ENCODE data around the gene ATP6V1F.

DNA sequence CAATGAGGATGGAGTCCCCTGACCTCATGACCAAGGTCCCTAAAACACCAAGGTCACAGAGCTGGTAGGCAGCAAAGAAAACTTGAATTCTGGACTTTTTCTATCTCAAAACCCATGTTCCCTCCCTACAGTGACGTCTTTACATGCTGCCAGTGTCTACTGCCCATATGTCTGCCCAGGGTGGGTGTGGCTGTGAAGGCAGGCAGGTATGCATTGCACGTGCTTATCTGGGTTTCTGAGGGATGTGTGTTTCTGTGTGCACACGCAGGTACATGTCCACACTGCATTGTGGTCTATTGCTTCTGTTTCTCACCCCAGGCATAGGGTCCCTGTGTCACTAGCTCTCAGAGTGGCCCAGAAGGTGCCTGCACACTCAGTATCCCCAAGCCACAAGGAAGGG, 13.5 kb downstream of the ATP6V1F start:
- TF ChIP-seq, protein P1, sequence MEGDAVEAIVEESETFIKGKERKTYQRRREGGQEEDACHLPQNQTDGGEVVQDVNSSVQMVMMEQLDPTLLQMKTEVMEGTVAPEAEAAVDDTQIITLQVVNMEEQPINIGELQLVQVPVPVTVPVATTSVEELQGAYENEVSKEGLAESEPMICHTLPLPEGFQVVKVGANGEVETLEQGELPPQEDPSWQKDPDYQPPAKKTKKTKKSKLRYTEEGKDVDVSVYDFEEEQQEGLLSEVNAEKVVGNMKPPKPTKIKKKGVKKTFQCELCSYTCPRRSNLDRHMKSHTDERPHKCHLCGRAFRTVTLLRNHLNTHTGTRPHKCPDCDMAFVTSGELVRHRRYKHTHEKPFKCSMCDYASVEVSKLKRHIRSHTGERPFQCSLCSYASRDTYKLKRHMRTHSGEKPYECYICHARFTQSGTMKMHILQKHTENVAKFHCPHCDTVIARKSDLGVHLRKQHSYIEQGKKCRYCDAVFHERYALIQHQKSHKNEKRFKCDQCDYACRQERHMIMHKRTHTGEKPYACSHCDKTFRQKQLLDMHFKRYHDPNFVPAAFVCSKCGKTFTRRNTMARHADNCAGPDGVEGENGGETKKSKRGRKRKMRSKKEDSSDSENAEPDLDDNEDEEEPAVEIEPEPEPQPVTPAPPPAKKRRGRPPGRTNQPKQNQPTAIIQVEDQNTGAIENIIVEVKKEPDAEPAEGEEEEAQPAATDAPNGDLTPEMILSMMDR (IDR thresholded peaks at IDR 0.05) = no peak
- TF ChIP-seq POLR2A (IDR thresholded peaks at IDR 0.05) = no peak
